RWPE1 (cell line): Measurements from ENCODE around the gene RFX8.
"Not testable (repeated sequence)": the region's sequence is repeated elsewhere in the genome, so short reads cannot be mapped to it uniquely, and the experiment has no call there.

Experiments used
- CTCF ChIA-PET: fragments of 350-600 bp; sonication (Branson Sonifier 250); formaldehyde crosslinking; extraction: SDS; loops from one replicate; lab custom pipeline; 2021; lab: Yijun Ruan, JAX
- POLR2A ChIA-PET: fragments of 400-600 bp; formaldehyde crosslinking; extraction: SDS; loops from one replicate; lab custom pipeline; 2020; ENCODE audit warnings: antibody characterized with exemption; ENCODE audit not compliant: low non-redundant PET; lab: Yijun Ruan, JAX
- DNase-seq: peaks from one replicate; pipeline ENCODE4 v3.0.0; 2012; ENCODE audit warnings: low spot score
- H3K27ac ChIP-seq: fragments of 450-650 bp; 2 replicates; pipeline ENCODE4 v1.5.1; 2017
- CTCF ChIP-seq: fragments of 450-650 bp; conservative IDR thresholded peaks from 2 replicates; pipeline ENCODE4 v1.5.1; 2017; ENCODE audit warnings: low read depth, mild to moderate bottlenecking

The RFX8 gene

DNA sequence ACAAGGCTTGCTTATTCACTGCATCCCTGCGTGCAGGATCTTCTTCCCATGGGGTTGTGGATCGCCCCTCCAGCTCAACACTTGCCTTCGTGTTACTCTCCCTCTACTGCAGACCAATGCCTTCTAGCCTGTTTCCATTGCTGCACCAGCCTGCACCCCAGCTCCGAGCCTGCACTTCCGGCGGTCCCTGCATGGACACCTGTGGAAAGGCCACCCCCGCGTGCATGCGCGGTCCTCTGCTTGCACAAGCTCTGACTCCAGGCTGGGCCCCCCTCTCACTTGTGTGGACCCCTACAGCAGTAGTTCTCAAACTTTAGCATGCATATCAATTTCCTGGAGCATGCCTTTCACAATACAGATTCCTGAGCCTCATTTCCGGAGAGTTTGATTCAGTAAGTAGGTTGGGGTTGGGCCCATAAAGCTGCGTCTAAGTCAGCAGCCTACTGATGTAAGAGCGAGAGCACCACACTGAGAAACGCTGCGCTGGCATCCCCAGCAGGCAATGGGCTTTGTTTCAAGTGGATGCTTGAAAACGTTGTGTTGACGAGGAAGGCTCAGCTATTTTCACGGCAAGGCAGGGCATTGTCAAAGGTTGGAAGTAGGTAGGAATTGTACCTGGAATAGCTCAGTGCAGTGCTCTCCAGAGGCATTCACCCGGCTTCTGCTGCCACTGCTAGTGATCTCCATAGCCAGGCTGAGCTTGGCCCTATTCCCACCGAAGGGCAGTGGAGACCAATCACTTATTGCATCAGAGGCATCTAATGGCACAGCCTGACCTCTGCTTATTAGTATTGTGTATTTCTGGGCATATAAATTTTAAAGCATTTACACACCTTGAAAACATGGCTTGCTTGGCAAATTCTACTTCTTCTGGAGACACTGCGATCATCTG is 120.2 kb downstream of the RFX8 start:
- peak overlapping the region; percentile 95 for H3K27ac ChIP-seq
- POLR2A ChIA-PET, result no interaction called here
- DNase-seq, result no peak
- CTCF ChIA-PET, result interaction anchor here (0.6 to 2.3 kb wide), 2 partner anchors 12 to 625 kb away, joined by 3 to 7 read pairs; no protein-coding TSS in a partner anchor
- TF ChIP-seq CTCF, result no peak

GRCh38 chr2:101352631-101353030 is 122.3 kb downstream of the RFX8 start:
- DNase-seq, POLR2A ChIA-PET, H3K27ac ChIP-seq: not testable (repeated sequence)
- CTCF ChIA-PET, result interaction anchor here (0.6 to 1.5 kb wide), 2 partner anchors 10 to 479 kb away, joined by 4 read pairs; no protein-coding TSS in a partner anchor

GRCh38 chr2:101351207-101351606 is 123.7 kb downstream of the RFX8 start:
- CTCF ChIA-PET, result interaction anchor here (1.2 kb wide), 1 partner anchor 9 kb away, joined by 9 read pairs; no protein-coding TSS in a partner anchor
- POLR2A ChIA-PET, result no interaction called here
- no peak for TF ChIP-seq CTCF
- no peak for DNase-seq
- H3K27ac ChIP-seq, result no peak overlapping the region

GRCh38 chr2:101349893-101350662 is 124.8 kb downstream of the RFX8 start:
- no peak for DNase-seq
- POLR2A ChIA-PET, result no interaction called here
- no peak overlapping the region for H3K27ac ChIP-seq
- no peak for TF ChIP-seq CTCF
- CTCF ChIA-PET, result interaction anchor here (1.2 kb wide), 1 partner anchor 8 kb away, joined by 9 read pairs; no protein-coding TSS in a partner anchor

- CTCF ChIA-PET, result interaction anchor here (0.6 kb wide), 1 partner anchor 810 kb away, joined by 3 read pairs; no protein-coding TSS in a partner anchor
- no peak for TF ChIP-seq CTCF
- H3K27ac ChIP-seq, result no peak overlapping the region
- POLR2A ChIA-PET, result no interaction called here
- DNase-seq, result no peak
Measured at GRCh38 chr2:101348883-101349282, 126.0 kb downstream of the RFX8 start.
